K562 (cell line): ENCODE data around the gene SURF4.

Source experiments
- EP400 ChIP-seq: fragments of 450-650 bp; IDR thresholded peaks from 2 replicates; pipeline ENCODE4 v1.6.1; 2017; ENCODE audit warnings: antibody characterized with exemption, mild to moderate bottlenecking, moderate library complexity
- HNRNPLL ChIP-seq: fragments of 200-400 bp; formaldehyde crosslinking; IDR thresholded peaks from 2 replicates; pipeline ENCODE4 v1.6.1; 2017; ENCODE audit warnings: low read length, low read depth, mild to moderate bottlenecking; ENCODE audit not compliant: poor library complexity, severe bottlenecking
- SIN3B ChIP-seq: fragments of 450-650 bp; IDR thresholded peaks from 2 replicates; pipeline ENCODE4 v1.6.1; 2017; ENCODE audit warnings: low read depth, mild to moderate bottlenecking, moderate library complexity
- SIX5 ChIP-seq, 2 experiments: IDR thresholded peaks; 2 replicates each; pipeline ENCODE4 v1.6.1; 2011; ENCODE audit warnings: low read length in 2 of 2, borderline replicate concordance in 1 of 2, low read depth in 1 of 2, mild to moderate bottlenecking in 1 of 2, moderate library complexity in 1 of 2; ENCODE audit not compliant: insufficient read depth in 1 of 2
- SRF ChIP-seq, 2 experiments: fragments of 250-450, 450-650 bp in 1 of 2; sonication (Bioruptor Pico) in 1 of 2; sonication (generic) in 1 of 2; formaldehyde crosslinking; IDR thresholded peaks; 2 replicates each; pipeline versions ENCODE4 v1.5.0 to v1.5.1; 2020 to 2022; ENCODE audit warnings: mild to moderate bottlenecking in 1 of 2, missing genetic modification reagents in 1 of 2
- ZNF586 ChIP-seq: fragments of 450-650 bp; formaldehyde crosslinking; conservative IDR thresholded peaks from 2 replicates; pipeline ENCODE4 v1.4.0; 2020; ENCODE audit warnings: mild to moderate bottlenecking, moderate library complexity
- ZNF830 ChIP-seq: fragments of 250-450 bp; sonication (Bioruptor Pico); IDR thresholded peaks from 2 replicates; pipeline ENCODE4 v1.5.0; 2021; ENCODE audit warnings: mild to moderate bottlenecking

DNA sequence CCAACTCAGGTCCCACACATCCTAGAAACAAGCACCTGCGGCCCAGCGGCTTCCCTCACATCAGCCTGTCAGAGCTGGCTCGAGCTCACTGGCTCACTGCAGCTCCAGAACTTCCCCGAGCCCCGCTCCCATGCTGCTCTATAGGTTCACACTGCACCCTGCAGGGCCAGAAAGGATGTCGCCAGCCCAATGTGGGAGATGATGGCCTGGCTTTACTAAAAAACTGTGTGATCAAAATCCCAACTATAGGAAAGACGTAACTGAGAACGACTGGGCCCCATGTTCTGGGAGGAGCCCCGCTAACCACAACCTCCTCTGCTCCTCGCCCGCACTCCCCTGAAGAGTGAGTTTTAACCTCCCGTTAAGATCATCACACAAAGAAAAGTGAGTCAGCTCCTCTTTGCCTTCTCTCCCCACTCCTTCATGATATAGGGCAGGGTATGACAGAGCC, 4.6 kb downstream of the SURF4 start:
- TF ChIP-seq EP400 (no peak), SRF (CRISPR knock-in tag; IDR thresholded peaks at IDR 0.05) (no peak), SIX5 (IDR thresholded peaks at IDR 0.05; ENCODE audit: borderline replicate concordance in 1 of 2, insufficient read depth in 1 of 2, low read depth in 1 of 2, low read length in 2 of 2) (no peak), HNRNPLL (no peak), SIN3B (no peak), ZNF830 (no peak), ZNF586 (CRISPR knock-in tag) (no peak)
